ENCODE results near the gene PRKCE. TPM values are rescaled to one million over a fixed set of nuclear protein-coding genes. Genes with fewer than 3 reads are reported as not detected.

The PRKCE gene
- total RNA-seq, 1 experiment from 2014 or later = 1.3 TPM

DNA sequence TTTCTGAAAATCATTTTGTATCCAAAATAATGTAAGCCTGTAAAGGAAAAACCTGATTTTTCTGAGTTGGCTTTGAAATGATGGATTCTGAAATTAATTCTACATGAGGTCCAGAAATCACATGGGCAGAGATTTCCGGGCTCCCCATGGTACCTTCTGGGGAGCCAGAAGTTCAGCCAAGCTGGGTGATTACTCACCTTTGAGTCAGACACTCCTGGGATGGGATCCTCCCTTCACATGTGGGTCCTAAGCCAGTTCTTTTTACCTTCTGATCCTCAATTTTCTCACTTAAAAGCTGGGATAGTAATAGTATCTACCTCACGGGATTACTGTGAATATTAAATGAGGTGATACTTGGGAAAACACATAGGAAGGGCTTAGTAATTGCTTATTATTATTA, 465.9 kb downstream of the PRKCE start:
- Mint-ChIP-seq H3K27me3 (ENCODE audit: low read depth) (peaks cover 1% of the 10 kb centered on the region), H3K4me3 (no peak overlapping the region), H3K4me1 (peaks cover 2 to 8% of the 10 kb centered on the region in 2 experiments; a peak in 2 of 4 replicates), H3K36me3 (ENCODE audit: insufficient read depth in 1 of 3, low read depth in 3 of 3) (no peaks in the 10 kb centered on the region), H3K27ac (no peak overlapping the region), H3K9me3 (peaks cover 0 to 2% of the 10 kb centered on the region in 2 experiments; a peak in 1 of 5 replicates)
- Histone ChIP-seq H2BK120ac (ENCODE audit: low read depth, low read length, poor library complexity, severe bottlenecking) (no peak overlapping the region), H3T11ph (ENCODE audit: low read length) (no peak overlapping the region), H3K27ac (ENCODE audit: insufficient read length, low read depth, low read length) (no peak overlapping the region), H3K56ac (ENCODE audit: insufficient read length, low read depth, low read length) (no peak overlapping the region), H2BK12ac (ENCODE audit: insufficient read length, low read depth, low read length) (no peak overlapping the region), H3K4ac (ENCODE audit: low read depth, low read length) (no peak overlapping the region), H3K18ac (ENCODE audit: insufficient read length, low read depth, low read length) (no peak overlapping the region), H3K27me3 (ENCODE audit: insufficient read depth, low read length) (0 out of 2 replicates have a peak, but pooled peaks cover 1% of the 10 kb centered on the region), H2AK5ac (ENCODE audit: insufficient read length, low read length) (no peak overlapping the region), H3K23ac (ENCODE audit: insufficient read length, low read depth, low read length) (no peak overlapping the region), H3K4me1 (ENCODE audit: insufficient read depth, low read length) (no peaks in the 10 kb centered on the region), H4K5ac (ENCODE audit: insufficient read length, low read depth, low read length) (no peak overlapping the region), H3K79me1 (ENCODE audit: insufficient read depth, low read depth, low read length, poor library complexity, severe bottlenecking) (no peaks in the 10 kb centered on the region), H3K79me2 (ENCODE audit: insufficient read depth, low read length) (no peaks in the 10 kb centered on the region), H3K9me3 (ENCODE audit: control insufficient read depth, low read depth, low read length) (no peaks in the 10 kb centered on the region), H4K91ac (ENCODE audit: insufficient read length, low read depth, low read length) (no peak overlapping the region), H3K9ac (ENCODE audit: extremely low read depth, insufficient read length, low read length) (no peak overlapping the region), H3K4me2 (ENCODE audit: insufficient read depth, insufficient read length, low read length) (no peak overlapping the region), H4K20me1 (ENCODE audit: control insufficient read depth, insufficient read depth, insufficient read length) (no peaks in the 10 kb centered on the region), H3K14ac (ENCODE audit: insufficient read depth, low read length) (no peak overlapping the region), H4K8ac (replicated peaks; ENCODE audit: insufficient read length, low read depth, low read length) (no peak overlapping the region), H2AFZ (ENCODE audit: low read length) (no peak overlapping the region), H2BK15ac (ENCODE audit: low read depth, low read length) (no peak overlapping the region), H3K23me2 (ENCODE audit: insufficient read length, low read depth, low read length, poor library complexity, severe bottlenecking) (no peaks in the 10 kb centered on the region), H2BK5ac (ENCODE audit: insufficient read length, low read length) (no peak overlapping the region), H2BK20ac (ENCODE audit: low read depth, low read length, poor library complexity, severe bottlenecking) (no peak overlapping the region)
- TF ChIP-seq, protein P1, sequence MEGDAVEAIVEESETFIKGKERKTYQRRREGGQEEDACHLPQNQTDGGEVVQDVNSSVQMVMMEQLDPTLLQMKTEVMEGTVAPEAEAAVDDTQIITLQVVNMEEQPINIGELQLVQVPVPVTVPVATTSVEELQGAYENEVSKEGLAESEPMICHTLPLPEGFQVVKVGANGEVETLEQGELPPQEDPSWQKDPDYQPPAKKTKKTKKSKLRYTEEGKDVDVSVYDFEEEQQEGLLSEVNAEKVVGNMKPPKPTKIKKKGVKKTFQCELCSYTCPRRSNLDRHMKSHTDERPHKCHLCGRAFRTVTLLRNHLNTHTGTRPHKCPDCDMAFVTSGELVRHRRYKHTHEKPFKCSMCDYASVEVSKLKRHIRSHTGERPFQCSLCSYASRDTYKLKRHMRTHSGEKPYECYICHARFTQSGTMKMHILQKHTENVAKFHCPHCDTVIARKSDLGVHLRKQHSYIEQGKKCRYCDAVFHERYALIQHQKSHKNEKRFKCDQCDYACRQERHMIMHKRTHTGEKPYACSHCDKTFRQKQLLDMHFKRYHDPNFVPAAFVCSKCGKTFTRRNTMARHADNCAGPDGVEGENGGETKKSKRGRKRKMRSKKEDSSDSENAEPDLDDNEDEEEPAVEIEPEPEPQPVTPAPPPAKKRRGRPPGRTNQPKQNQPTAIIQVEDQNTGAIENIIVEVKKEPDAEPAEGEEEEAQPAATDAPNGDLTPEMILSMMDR (conservative IDR thresholded peaks at IDR 0.05) = no peak
- no peak for DNase-seq
- WGBS (ENCODE audit: extremely low coverage, insufficient read length, low lambda C conversion rate) = no CpG with 5 or more reads among the region's 2 CpGs
